ENCODE data around the gene RNASE12.
"Not testable (repeated sequence)": the region's sequence is repeated elsewhere in the genome, so short reads cannot be mapped to it uniquely, and the experiment has no call there.

Gene RNASE12

DNA sequence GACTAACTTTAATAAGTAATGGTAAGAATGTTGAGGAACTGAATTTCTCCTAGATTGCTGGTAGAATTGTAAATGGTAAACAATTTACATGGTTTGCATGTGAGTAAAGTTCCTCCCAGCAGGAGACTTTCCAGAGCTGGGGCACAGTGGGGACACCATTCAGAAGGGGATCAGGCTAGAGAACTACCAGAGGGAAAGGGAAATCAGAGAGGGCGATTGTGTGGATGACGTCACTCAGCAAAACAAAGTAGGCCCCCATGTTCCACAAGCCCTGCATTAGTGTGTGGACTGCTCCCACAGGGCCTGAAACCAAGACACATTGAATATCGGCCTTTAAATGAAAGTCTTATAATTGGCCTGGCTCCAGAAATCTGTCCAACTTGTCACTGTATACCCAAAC, 12.9 kb downstream of the RNASE12 start:
- DNase-seq: no peak

DNA sequence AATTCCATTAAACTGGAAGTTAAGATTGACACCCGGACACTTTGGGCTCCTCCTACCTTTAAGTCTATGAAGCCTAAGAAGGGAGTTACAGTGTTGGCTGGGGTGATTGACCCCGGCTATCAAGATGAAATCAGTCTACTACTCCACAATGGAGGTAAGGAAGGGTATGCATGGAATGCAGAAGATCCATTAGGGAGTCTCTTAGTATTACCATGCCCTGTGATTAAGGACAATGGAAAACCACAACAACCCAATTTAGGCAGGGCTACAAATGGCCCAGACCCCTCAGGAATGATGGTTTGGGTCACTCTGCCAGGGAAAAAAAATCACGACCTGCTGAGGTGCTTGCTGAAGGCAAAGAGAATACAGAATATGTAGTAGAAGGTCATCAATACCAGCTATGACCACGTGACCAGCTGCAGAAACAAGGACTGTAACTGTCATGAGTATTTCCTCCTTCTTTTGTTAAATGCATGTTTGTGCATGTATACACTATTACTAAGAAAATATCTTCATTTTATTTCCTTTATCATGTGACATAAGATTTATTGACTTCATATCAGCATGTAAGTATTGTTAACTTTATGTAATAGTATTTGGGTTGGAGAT, 18.7 kb downstream of the RNASE12 start:
- not testable (repeated sequence) for DNase-seq

DNA sequence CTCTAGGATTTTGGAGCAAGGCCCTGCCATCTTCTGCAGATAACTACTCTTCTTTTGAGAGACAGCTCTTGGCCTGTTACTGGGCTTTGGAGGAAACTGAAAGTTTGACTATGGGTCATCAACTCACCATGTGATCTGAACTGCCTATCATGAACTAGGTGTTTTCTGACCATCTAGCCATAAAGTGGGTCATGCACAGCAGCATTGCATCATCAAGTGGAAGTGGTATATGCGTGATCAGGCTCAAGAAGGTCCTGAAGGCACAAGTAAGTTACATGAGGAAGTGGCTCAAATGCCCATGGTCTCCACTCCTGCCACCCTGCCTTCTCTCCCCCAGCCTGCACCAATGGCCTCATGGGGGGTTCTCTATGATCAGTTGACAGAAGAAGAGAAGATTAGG, 20.5 kb downstream of the RNASE12 start:
- DNase-seq: not testable (repeated sequence)

DNA sequence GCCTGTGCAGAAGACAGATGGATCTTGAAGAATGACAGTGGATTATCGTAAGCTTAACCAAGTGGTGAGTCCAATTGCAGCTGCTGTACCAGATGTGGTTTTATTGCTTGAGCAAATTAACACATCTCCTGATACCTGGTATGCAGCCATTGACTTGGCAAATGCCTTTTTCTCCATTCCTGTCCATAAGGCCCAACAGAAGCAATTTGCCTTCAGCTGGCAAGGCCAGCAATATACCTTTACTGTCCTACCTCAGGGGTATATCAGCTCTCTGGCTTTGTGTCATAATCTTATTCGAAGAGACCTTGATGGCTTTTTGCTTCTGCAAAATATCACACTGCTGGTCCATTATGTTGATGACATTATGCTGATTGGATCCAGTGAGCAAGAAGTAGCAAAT, 21.3 kb downstream of the RNASE12 start:
- DNase-seq: not testable (repeated sequence)

DNA sequence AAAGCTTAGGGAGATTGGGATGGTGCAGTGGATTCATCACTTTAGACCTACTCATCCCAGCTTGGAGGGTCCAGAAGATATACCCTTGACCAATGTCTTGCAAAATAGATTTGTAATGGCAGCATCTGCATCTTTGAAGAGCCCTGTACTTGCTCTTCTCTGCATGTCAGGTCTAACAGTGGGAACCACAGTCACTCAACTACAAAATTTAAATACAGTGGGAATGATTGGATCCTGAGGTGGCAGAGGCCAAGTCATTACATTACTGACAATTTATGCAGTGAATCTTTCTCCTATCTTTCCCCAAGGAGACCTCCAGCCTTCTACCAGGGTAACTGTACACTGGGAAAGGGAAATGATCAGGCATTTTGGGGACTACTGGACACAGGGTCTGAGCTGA, 22.1 kb downstream of the RNASE12 start:
- DNase-seq: no peak

DNA sequence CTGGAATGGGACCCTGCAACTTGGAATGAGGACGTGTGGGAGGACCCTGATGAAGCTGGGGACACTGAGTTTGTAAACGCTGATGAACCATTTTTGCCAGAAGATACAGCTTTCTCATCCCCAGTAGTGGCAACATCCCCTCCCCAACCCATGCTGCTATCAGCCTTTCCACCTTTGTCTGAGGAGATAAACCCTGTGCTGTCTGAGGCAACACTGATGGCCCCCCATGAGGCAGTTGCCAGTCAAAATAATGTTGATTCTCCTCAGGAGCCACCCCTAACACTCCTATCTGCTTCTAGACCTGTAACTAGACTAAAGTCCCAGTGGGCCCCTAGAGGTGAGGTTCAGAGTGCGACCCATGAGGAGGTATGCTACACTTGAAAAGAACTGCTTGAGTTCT, 22.8 kb downstream of the RNASE12 start:
- DNase-seq: no peak

DNA sequence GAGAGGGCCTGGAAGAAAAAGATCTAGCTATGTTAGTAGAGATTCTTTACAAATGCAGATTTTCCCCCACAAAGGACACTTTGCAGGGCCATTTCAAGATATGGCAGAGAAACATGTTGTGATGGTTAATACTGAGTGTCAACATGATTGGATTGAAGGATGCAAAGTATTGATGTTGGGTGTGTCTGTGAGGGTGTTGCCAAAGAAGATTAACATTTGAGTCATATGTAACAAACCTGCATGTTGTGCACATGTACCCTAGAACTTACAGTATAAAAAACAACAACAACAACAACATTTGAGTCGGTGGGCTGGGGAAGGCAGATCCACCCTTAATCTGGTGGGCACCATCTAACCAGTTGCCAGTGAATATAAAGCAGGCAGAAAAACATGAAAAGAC, 24.0 kb downstream of the RNASE12 start:
- not testable (repeated sequence) for DNase-seq

DNA sequence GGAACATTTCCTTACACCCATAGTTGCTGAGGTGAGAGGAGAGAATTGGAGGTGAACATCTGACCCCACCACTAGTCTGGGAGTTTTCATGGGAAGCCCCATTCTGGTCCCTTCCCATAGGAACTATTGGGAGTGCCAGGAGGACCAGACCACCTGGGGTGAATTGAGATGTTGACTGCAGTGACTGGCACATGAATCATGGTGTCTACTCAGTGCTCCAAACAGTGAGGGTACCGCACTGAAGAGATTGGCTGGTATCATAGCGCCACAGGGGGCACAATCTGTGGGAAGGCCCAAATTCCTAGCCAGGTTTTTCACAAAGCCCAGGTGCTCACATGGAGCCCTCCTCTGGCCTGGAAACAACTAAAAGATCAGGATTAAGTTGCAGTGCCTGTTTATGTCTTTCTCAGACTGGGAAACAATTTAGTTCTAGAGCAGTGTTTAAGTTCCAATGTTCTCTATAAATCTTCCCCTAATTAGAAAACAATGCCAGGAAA, 26.6 kb downstream of the RNASE12 start:
- no peak for DNase-seq

DNA sequence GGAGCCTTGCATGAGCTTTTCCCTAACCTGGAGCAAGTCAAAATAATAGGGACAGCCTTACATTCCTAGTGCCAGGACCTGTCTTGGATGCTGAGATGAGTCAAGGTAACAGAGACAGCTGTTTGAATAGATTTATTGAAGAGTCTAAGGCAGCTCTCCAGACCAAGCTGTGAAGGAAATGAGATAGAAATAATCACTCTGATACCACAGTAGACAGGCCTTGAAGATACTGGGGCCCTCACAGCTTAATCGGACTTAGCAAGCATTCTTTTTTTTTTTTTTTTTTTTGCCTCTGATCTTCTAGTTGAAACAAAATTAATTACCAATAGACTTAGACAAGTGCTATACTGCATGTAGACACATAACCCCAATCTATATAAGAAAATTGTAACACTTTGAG, 27.2 kb downstream of the RNASE12 start:
- DNase-seq: no peak

DNA sequence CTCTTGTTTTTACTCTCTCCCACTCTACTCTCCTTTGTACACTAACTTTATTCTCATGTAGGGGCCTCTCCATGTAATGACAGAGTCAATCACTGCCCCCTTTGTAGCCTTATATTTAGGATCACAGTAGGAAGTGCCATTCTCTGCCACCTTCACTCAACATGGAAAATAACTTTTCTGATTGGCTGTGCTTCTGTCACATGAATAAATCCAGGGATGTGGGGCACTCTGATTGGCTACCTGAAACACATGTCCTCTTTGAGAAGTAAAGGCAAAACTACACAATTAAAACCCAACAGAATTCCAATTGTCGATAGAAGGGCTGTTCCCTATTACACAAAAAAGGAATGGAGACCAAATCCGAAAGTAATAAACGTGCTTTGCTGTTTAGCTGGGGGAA, 30.2 kb downstream of the RNASE12 start, which contains the start of gene RNASE9:
Gene RNASE9 (minus strand): TSS at position 87 of the 400 bp plus-strand sequence.
- no peak for DNase-seq

DNA sequence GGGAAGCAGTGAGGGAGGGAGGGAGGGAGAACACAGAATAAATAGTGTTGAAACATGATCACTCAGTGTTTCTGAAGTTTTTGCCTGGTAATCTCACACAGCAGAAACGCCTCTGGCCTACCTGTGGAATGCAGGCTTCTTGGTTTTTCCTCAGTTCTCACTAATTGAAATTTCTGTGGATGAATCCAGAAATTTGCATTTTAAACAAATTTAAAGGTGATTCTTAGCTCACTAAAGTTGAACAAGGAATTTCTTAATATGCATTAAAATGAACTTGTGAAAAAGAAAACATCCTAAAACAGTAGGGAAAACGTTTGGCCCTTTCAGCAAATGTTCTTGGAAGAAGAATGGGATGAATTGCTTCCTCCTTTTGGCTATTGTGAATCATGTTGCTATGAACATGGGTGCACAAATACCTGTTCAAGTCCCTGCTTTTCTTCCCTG, 31.7 kb downstream of the RNASE12 start:
- no peak for DNase-seq

DNA sequence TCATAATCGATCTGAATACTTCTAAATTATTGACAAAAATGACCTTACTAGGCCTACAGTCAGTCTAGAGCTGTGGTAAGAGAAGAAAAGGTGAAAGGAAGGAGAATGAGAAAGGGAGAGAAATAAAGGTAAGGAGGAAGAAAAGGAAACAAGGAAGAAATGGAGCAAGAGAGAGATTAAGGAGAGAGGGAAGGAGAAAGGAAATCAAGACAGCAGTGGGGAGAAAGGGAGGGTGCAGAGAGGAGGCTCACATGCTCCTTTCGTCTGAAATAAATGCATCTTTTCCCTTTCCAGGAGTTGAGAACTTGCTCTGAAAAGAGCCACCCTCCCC, 34.0 kb downstream of the RNASE12 start:
- no peak for DNase-seq

DNA sequence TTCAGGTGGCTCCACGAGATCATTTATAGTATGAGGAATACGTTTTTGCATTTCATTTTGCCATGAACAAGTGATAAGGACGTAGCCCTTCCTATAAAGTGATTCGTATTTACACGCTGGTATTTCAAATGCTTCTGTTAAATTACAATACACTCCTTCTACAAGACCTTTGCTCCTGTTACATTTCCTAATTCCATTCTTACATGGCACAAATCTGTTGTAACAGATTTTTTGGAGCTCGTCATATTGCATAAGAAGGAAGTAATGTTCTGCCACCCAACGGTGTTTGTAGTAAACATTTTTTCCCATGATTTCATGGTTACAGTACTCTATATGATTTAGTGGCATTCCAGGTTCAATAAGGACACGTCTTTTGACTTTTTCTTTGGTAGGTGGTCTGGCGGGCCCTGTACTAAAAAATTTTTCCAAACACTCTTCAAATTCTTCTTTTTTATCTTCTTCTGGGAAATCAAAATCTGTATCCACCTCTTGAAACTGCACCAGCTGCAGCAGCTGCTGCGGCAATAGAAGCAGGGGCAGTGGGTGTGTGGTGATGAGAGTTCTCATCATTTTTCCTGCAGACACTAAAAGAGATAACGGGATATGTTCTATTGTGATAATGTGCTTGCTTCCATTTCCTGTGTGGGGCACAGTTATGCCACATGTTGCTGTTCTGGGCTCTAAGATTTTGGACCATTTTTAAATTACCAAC, 34.5 kb downstream of the RNASE12 start:
- no peak for DNase-seq

DNA sequence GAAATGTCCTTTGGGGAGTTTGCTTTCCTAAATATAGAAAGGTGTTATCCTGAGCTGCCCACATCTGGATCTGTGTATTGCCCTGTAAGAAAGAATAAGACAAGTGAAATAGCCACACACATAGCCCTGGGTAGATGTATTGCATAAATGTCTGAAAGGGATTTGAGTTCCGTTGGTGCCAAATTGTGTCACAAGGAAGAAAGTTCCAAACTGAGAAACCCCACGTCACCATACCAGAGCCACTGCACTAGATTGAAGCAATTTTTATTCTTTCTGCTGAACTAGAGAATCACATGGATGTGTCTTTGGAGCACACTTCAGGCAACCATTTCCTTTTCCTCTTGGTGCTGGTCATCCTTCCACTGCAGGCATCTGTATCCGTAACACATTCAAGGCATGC, 35.3 kb downstream of the RNASE12 start:
- DNase-seq: no peak

DNA sequence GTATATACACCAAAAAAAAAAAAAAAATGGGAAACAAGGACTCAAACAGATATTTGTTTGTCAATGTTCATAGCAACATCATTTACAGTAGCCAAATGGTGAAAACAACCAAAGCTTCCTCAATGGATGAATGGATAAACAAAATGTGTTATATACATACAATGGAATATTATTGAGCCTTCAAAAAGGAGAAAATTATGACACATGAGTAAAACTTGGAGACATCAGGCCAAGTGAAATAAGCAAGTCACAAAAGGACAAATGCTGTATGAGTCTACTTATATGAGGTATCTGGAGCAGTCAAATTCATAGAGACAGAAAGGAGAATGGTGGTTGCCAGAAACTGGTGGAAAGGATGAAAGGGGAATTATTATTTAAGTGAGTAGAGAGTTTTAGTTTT, 38.2 kb downstream of the RNASE12 start:
- DNase-seq: no peak

DNA sequence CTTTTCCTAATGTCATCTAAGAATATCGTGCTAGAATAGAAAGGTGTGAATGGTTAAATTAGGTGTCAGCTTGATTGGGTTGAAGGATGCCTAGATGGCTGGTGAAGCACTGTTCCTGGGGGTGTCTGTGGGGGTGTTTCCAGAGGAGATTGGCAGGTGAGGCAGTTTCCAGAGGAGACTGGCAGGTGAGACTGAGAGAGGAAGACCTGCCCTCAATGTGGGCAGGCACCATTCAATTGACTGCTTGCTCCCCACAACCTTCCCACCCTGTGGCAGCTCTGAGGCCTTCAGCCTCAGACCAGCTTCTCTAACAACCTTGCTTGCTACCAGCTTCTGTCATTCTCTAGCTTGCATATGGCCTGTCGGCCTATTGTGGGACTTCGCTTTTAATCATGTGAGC, 39.6 kb downstream of the RNASE12 start:
- no peak for DNase-seq

DNA sequence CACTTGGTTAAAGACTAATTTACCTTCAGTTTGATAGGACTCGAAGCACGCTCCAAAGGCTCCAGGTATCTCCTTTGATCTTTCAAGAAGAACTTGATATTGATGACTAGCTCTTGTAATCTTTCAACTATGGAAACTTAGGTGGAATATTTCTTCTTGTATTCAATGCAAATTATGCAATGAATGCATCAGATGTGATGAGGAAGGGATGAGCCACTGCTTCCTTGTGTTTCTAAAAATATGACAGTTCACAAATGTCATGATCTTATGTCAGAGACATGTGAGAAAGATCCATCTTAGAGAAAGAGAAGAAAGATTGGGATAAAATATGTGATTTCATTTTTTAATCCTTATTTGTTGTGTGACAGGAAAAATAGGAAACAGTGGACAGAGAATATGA, 40.2 kb downstream of the RNASE12 start:
- no peak for DNase-seq

DNA sequence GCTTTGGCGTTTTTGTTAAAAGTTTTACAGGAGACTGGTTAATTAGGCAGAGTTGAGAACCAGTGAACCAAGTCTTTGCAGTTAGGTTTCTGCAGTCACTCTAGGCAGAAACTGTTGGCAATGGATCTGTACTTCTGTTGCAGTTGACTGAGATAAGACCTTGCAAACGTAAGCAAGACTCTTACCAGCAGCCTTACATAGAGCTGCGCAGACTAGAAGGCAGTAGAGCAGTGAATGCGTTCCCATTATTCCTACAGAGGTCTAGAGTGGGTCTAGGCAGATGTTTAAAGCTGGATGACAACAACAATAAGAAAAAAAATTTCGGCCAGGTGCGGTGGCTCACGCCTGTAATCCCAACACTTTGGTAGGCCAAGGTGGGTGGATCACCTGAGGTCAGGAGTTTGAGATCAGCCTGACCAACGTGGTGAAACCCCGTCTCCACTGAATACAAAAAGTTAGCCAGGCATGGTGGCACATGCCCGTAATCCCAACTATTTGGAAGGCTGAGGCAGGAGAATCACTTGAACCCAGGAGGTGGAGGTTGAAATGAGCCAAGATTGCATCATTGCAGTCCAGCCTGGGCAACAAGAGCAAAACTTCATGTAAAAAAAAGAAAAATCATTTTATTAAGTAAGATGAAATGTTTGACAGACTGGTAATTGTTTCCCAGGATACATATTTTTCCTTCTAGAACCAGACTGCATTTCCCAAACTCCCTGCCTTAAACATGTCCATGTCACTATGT, 42.6 kb downstream of the RNASE12 start:
- no peak for DNase-seq

DNA sequence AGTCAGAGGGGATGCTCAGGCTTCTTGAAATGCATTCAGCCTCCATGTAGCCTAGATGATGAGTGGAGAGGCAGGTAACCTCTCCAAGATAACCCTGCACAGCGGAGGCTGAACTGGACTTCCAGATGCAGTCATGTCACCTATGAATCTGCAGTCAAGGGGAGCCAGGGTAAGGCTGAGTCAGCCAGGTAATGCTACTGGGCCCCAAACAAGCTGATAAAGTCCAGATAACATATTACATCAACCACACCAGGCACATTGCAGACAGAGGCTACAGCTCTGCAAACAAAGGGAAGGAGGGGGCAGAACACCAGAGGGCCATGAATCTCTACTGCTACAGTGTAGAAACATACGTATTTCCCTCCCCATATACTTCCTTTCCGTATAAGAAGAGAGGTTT, 44.3 kb downstream of the RNASE12 start:
- no peak for DNase-seq

Data from NCI-H446 treated with DMSO at 0.1 percent for 48 hours (cell line).